GM18519 (cell line): ENCODE measurements around the gene SEC11A.
A peak's percentile ranks its signal among the peaks of the same experiment; 100 is the strongest.
"Not testable (repeated sequence)": the region's sequence is repeated elsewhere in the genome, so short reads cannot be mapped to it uniquely, and the experiment has no call there.

Source experiments
- ATAC-seq: cut with Tn5 transposase; IDR thresholded peaks from one replicate; pipeline ENCODE4 v1.9.1; 2021; ENCODE audit warnings: mild to moderate bottlenecking, moderate library complexity; ENCODE audit not compliant: unreplicated experiment, low FRiP score

Gene SEC11A

DNA sequence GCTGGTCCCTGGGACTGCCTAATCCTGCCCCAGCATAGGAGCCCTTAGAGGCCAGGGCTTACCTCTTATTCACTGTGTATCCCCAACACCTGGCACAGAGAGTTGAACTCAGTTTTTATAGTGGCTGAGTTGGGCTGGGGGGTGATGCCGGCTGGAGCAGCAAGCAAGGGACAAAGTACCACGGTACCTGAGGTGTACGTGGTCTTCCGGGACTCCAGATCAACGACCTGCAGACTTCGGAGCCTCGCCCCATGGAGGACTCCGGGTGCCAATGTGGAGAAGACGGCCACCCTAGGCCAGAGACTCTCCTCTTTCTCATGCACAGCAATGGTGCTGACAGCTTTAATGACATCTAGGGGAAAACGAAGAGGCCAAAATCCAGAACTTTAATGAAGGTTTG, 69.9 kb downstream of the SEC11A start:
- ATAC-seq: no peak

DNA sequence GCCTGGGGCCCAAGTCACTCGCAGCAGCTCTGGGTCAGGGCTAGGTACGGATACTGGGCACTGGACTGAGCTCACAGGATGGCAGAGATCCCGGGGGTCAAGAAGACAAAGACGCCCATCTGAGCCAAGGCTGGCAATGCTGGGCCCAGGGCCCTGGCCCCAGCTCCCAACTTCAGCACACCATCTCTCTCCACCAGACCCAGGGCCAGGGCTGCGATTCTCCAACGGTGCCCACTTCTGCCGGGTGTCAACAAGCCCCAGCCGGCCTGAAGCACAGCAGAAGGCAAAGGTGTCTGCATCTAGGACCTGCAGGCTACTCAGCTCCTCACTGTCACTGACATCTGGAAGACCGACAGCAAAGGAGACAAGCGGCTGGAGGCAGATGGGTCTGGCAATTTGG, 70.4 kb downstream of the SEC11A start:
- ATAC-seq: no peak

DNA sequence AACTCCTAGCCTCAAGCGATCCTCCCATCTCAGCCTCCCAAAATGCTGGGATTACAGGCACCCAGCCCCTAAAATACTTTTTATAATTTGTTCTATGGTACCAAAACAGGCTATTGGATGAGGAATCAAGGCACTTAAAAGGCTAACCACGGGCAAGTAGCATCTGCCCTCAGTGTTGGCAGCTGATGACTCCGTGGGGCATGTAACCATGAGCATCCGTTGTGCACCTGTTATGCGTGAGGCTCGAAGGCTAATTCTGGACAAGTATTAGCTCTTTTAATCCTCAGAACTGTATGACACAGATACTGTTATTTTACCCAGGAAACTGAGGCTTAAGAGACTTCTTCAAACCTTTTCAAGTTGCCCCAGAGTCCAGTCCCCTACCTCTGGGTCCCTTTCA, 72.1 kb downstream of the SEC11A start:
- no peak for ATAC-seq

DNA sequence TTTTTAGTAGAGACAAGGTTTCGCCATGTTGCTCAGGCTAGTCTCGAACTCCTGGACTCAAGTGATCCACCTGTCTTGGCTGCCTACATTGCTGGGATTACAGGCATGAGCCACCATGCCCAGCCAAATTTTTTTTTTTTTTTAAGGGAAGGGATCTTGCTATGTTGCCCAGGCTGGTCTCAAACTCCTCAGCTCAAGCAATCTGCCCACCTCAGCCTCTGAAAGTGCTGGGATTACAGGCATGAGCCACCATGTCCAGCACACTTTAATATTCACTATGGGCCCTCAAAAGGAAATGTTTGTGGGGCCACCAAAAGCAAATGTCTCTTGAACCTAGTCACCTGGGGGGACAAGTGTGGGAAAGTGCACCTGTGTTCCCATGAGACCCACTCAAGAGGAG, 73.3 kb downstream of the SEC11A start:
- not testable (repeated sequence) for ATAC-seq

DNA sequence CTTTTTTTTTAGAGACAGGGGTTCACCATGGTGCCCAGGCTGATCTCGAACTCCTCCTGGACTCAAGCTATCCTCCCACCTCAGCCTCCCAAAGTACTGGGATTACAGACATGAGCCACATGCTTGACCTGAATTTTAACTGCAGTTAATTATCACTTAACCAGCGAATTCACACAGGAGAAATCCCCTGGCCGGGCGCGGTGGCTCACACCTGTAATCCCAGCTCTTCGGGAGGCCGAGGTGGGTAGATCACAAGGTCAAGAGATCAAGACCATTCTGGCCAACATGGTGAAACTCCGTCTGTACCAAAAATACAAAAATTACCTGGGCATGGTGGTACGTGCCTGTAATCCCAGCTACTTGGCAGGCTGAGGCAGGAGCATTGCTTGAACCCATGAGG, 74.1 kb downstream of the SEC11A start:
- not testable (repeated sequence) for ATAC-seq

DNA sequence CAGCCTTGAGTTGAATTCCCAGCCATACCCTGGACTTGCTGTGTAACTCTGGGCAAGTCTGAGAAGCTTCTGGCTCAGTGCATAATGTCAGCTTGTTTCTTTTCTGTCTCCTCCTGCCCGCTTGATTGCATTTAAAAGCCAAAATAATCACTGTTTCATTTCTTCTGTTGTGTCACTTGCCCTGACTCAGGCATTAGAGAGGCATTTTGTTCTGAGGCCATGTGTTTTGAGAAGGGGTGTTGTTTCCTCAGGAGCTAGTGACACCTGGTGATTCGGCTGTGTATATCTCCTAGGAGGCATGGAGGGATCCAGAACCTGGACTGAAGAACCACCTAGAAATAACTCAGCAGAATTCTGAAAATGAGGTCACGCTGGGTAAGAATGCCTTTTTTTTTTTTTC, 77.8 kb downstream of the SEC11A start:
- ATAC-seq: no peak

DNA sequence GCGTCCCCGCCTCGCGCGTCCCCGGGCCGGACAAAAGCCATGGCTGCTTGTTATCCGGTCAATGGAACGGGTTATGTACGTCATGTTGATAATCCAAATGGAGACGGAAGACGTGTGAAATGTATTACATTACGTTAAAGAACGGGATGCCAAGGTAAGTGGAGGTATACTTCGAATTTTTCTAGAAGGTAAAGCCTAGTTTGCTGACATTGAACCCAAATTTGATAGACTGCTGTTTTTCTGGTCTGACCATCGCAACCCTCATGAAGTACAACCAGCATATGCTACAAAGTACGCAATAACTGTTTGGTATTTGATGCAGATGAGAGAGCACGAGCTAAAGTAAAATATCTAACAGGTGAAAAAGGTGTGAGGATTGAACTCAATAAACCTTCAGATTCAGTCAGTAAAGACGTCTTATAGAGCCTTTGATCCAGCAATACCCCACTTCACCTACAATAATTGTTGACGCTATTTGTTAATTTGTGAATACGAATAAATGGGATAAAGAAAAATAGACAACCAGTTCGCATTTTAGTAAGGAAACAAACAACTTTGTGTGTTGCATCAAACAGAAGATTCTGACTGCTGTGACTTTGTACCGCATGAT, 81.6 kb downstream of the SEC11A start:
- no peak for ATAC-seq

GRCh38 chr15:84633311-84634227, 82.4 kb downstream of the SEC11A start:
- peak; percentile 31 for ATAC-seq

GRCh38 chr15:84631706-84632272, 84.2 kb downstream of the SEC11A start:
- no peak for ATAC-seq

GRCh38 chr15:84629033-84629432, 86.9 kb downstream of the SEC11A start:
- ATAC-seq: no peak

GRCh38 chr15:84625123-84625522, 90.8 kb downstream of the SEC11A start:
- no peak for ATAC-seq

GRCh38 chr15:84624359-84624758, 91.6 kb downstream of the SEC11A start:
- ATAC-seq: no peak

GRCh38 chr15:84621358-84621979, 94.5 kb downstream of the SEC11A start:
- ATAC-seq: no peak

- ATAC-seq: no peak
These were observed 95.3 kb downstream of the SEC11A start for GRCh38 chr15:84620626-84621025.
